GM19023 (cell line): ENCODE results near the gene AHCY.
"Not testable (repeated sequence)": the region's sequence is repeated elsewhere in the genome, so short reads cannot be mapped to it uniquely, and the experiment has no call there.

Source experiments
- ATAC-seq: cut with Tn5 transposase; IDR thresholded peaks from one replicate; pipeline ENCODE4 v1.9.1; 2021; ENCODE audit warnings: mild to moderate bottlenecking, moderate library complexity; ENCODE audit not compliant: unreplicated experiment

Gene AHCY

GRCh38 chr20:34262488-34263288 lies 40.5 kb downstream of the AHCY start:
- ATAC-seq = no peak

- no peak for ATAC-seq
These were observed 42.8 kb downstream of the AHCY start for GRCh38 chr20:34260208-34260942.

- ATAC-seq = no peak
These were observed 46.5 kb downstream of the AHCY start for GRCh38 chr20:34256629-34257124.

GRCh38 chr20:34254979-34255378 lies 48.2 kb downstream of the AHCY start:
- no peak for ATAC-seq

GRCh38 chr20:34252431-34253086 lies 50.6 kb downstream of the AHCY start:
- ATAC-seq = not testable (repeated sequence)

GRCh38 chr20:34251619-34252018 lies 51.5 kb downstream of the AHCY start:
- ATAC-seq = no peak

- ATAC-seq = no peak
These were observed 53.1 kb downstream of the AHCY start for GRCh38 chr20:34250005-34250404.

GRCh38 chr20:34249291-34249690 lies 53.9 kb downstream of the AHCY start:
- no peak for ATAC-seq

- ATAC-seq = no peak
These were observed 57.0 kb downstream of the AHCY start for GRCh38 chr20:34246126-34246626.

GRCh38 chr20:34243377-34243776 lies 59.8 kb downstream of the AHCY start:
- ATAC-seq = no peak

- no peak for ATAC-seq
These were observed 60.3 kb downstream of the AHCY start for GRCh38 chr20:34242879-34243278.

- ATAC-seq = not testable (repeated sequence)
These were observed 61.1 kb downstream of the AHCY start for GRCh38 chr20:34242015-34242414.

GRCh38 chr20:34240693-34241615 lies 62.2 kb downstream of the AHCY start, which contains the start of gene ASIP:
ASIP (plus strand) TSS chr20:34241423; CDS start chr20:34260375, 18,952 bp downstream.
- no peak for ATAC-seq

GRCh38 chr20:34240121-34240520 lies 63.0 kb downstream of the AHCY start:
- ATAC-seq = no peak

- ATAC-seq = no peak
These were observed 65.2 kb downstream of the AHCY start for GRCh38 chr20:34237942-34238341.

- ATAC-seq = no peak
These were observed 67.3 kb downstream of the AHCY start for GRCh38 chr20:34235875-34236274.

GRCh38 chr20:34233687-34234086 lies 69.5 kb downstream of the AHCY start:
- no peak for ATAC-seq

- no peak for ATAC-seq
These were observed 70.6 kb downstream of the AHCY start for GRCh38 chr20:34232494-34233087.

- ATAC-seq = no peak
These were observed 71.5 kb downstream of the AHCY start for GRCh38 chr20:34231634-34232033.
